Measurements from ENCODE around the gene FANK1. TPM values are rescaled to one million over a fixed set of nuclear protein-coding genes. Genes with fewer than 3 reads are reported as not detected.

Gene FANK1
- total RNA-seq, 4 donors from 2014 or later = 0.24 to 0.61 (median 0.42) TPM; not detected in 1

GRCh38 chr10:126022841-126023240 lies 126.5 kb downstream of the FANK1 start:
- Histone ChIP-seq H3K27me3 (no peaks in the 10 kb centered on the region), H3K36me3 (no peaks in the 10 kb centered on the region), H3K4me3 (no peak overlapping the region), H3K27ac (no peak overlapping the region), H3K9me3 (no peaks in the 10 kb centered on the region), H3K4me1 (no peaks in the 10 kb centered on the region)
- no peak for TF ChIP-seq CTCF (IDR thresholded peaks at IDR 0.05 in 4 of 5, conservative IDR thresholded peaks at IDR 0.05 in 1 of 5)
- no peak for TF ChIP-seq POLR2A (IDR thresholded peaks at IDR 0.05)
- intact Hi-C loops (cut with DNase I; ENCODE audit: low total_unique reads) (no loop called here), in situ Hi-C loops (cut with MboI; ENCODE audit: low sequenced_read_pairs in 4 of 4) (no loop called here)
- DNase-seq (no peak), ATAC-seq (no peak)

DNA sequence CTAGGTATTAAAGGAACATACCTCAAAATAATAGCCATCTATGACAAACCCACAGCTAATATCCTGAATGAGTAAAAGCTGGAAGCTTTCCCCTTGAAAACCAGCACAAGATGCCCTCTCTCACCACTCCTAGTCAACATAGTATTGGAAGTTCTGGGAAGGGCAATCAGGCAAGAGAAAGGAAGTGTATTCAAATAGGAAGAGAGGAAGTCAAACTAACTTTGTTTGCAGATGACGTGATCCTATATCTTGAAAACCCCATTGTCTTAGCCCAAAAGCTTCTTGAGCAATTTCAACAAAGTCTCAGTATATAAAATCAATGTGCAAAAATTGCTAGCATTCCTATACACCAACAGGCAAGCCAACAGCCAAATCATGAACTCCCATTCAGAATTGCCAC lies 131.3 kb downstream of the FANK1 start:
- no peak for DNase-seq
- H3K9me3 ChIP-seq = peaks cover 0 to 4% (median 0%) of the 10 kb centered on the region in 3 donors
- intact Hi-C loops (cut with DNase I; ENCODE audit: low total_unique reads) = no loop called here
- H3K36me3 ChIP-seq = no peaks in the 10 kb centered on the region
- H3K27ac ChIP-seq = no peak overlapping the region
- no peaks in the 10 kb centered on the region for H3K27me3 ChIP-seq
- TF ChIP-seq POLR2A (IDR thresholded peaks at IDR 0.05) (no peak), CTCF (IDR thresholded peaks at IDR 0.05 in 4 of 5, conservative IDR thresholded peaks at IDR 0.05 in 1 of 5) (no peak)
- in situ Hi-C loops (cut with MboI; ENCODE audit: low sequenced_read_pairs in 4 of 4) = no loop called here
- no peak for ATAC-seq
- H3K4me1 ChIP-seq = no peaks in the 10 kb centered on the region
- no peak overlapping the region for H3K4me3 ChIP-seq

- H3K9me3 ChIP-seq = peaks cover 0 to 4% (median 0%) of the 10 kb centered on the region in 3 donors
- H3K36me3 ChIP-seq = no peaks in the 10 kb centered on the region
- no peak overlapping the region for H3K27ac ChIP-seq
- in situ Hi-C loops (cut with MboI; ENCODE audit: low sequenced_read_pairs in 4 of 4) = no loop called here
- intact Hi-C loops (cut with DNase I; ENCODE audit: low total_unique reads) = no loop called here
- TF ChIP-seq POLR2A (IDR thresholded peaks at IDR 0.05) (no peak), CTCF (IDR thresholded peaks at IDR 0.05 in 4 of 5, conservative IDR thresholded peaks at IDR 0.05 in 1 of 5) (no peak)
- no peak overlapping the region for H3K4me3 ChIP-seq
- H3K4me1 ChIP-seq = no peaks in the 10 kb centered on the region
- DNase-seq = no peak
- no peak for ATAC-seq
- H3K27me3 ChIP-seq = no peaks in the 10 kb centered on the region
Measured at GRCh38 chr10:126029999-126030398, 133.6 kb downstream of the FANK1 start.

DNA sequence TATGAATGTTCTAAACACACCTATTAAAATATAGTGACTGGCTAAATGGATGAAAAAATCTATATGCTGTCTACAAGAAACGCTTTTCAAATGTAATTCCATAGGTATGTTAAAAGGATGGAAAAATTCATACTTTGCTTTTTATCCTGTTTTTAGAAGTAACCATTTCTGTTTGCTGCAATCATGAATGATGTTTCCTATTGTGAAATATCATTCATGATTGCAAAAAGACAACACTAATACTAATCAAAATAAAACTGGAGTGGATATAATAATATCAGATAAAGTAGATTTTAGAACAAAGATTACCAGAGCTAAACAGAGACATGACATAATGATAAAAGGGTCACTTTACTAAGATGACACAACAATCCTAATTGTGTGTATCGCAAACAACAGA lies 138.2 kb downstream of the FANK1 start:
- H3K27ac ChIP-seq = no peak overlapping the region
- intact Hi-C loops (cut with DNase I; ENCODE audit: low total_unique reads) (no loop called here), in situ Hi-C loops (cut with MboI; ENCODE audit: low sequenced_read_pairs in 4 of 4) (no loop called here)
- TF ChIP-seq CTCF (IDR thresholded peaks at IDR 0.05 in 4 of 5, conservative IDR thresholded peaks at IDR 0.05 in 1 of 5) (no peak), POLR2A (IDR thresholded peaks at IDR 0.05) (no peak)
- H3K4me3 ChIP-seq = no peak overlapping the region
- no peak for DNase-seq
- no peaks in the 10 kb centered on the region for H3K36me3 ChIP-seq
- no peak for ATAC-seq
- no peaks in the 10 kb centered on the region for H3K4me1 ChIP-seq
- H3K27me3 ChIP-seq = no peaks in the 10 kb centered on the region
- H3K9me3 ChIP-seq = no peaks in the 10 kb centered on the region

GRCh38 chr10:126036515-126036914 lies 140.2 kb downstream of the FANK1 start:
- TF ChIP-seq CTCF (IDR thresholded peaks at IDR 0.05 in 4 of 5, conservative IDR thresholded peaks at IDR 0.05 in 1 of 5) (no peak), POLR2A (IDR thresholded peaks at IDR 0.05) (no peak)
- no peak overlapping the region for H3K27ac ChIP-seq
- H3K9me3 ChIP-seq = no peaks in the 10 kb centered on the region
- DNase-seq (no peak), ATAC-seq (no peak)
- intact Hi-C loops (cut with DNase I; ENCODE audit: low total_unique reads) = no loop called here
- in situ Hi-C loops (cut with MboI; ENCODE audit: low sequenced_read_pairs in 4 of 4) = no loop called here
- H3K4me1 ChIP-seq = no peaks in the 10 kb centered on the region
- no peaks in the 10 kb centered on the region for H3K36me3 ChIP-seq
- H3K27me3 ChIP-seq = no peaks in the 10 kb centered on the region
- H3K4me3 ChIP-seq = no peak overlapping the region
